Middle frontal gyrus (tissue), 1 donor: ENCODE data around the gene PTPRM.

Experiments
- DNase-seq: peaks from one replicate; pipeline ENCODE4 v3.0.0-alpha.2; 2015; ENCODE audit warnings: low spot score; ENCODE audit errors: extremely low spot score

The PTPRM gene

DNA sequence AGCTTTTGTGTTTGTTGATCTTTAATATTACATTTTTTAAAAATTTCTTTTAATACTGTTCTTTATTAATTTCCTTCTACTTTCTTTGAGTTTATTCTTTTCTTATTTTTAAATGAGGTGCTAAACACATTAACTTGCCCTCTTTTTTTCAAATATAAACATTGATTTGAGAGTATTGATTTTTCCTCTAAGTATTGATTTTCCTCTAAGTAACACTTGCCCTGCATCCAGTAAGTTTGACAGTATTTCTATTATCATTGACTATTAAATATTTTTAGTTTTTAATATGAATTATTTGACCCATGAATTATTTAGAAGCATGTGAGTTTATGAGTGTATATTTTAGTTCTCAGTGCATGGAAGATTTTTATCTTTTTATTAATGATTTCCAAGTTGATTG, 705.1 kb downstream of the PTPRM start:
- DNase-seq: no peak

DNA sequence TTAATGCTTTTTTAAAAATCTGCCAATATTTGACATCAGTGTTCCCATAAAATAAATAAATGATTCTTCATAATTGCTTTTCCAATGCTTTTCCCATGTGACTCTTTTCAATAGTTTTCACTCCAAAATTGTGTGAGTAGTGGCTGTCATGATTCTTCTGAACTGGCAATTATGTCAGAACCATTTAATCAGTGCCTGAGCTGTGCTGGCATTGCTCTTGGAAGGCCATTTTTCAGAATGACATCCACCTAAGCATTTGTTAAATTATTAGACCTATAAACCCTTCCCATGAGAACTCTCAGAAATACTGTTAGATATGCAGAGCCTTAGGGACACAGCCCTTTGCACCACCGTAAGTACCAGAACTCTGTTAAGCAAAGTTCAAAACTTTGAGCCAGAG, 707.3 kb downstream of the PTPRM start:
- no peak for DNase-seq

DNA sequence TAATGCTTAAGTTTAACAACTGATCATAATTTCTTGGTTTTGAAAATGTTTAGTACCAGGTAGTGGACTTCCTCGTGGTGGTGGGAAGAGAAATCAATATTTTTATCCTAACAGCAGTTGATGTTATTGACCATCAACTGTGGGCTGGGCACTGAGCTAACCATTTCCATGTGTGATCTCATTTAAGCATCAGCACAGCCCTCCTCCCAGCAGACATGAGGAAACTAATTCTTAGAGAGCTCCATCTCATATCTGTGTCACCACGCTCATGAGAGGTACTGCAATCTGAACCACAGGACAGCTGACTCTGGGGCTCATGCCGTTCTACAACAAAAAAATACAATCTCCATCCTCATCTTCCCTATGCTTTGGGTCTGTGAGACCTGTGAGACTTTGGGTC, 709.3 kb downstream of the PTPRM start:
- DNase-seq: no peak

DNA sequence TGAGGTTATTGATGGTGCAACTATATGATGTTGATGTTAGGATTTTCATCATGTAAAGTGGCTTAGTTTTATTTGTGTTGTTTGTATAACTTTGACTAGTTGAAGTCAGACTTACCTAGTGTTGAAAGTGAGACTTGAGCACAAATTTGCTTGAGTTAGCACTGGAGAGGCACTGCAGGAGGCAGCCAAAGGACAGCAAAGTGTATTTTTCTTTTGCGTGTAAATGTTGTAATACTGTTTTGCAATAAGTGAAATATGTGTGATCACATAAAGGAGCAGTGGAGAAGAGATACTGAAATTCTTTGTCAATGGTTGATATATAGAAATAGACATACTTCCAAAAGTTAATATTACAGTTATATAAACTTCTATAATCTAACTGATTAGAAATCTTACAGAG, 710.2 kb downstream of the PTPRM start:
- no peak for DNase-seq

DNA sequence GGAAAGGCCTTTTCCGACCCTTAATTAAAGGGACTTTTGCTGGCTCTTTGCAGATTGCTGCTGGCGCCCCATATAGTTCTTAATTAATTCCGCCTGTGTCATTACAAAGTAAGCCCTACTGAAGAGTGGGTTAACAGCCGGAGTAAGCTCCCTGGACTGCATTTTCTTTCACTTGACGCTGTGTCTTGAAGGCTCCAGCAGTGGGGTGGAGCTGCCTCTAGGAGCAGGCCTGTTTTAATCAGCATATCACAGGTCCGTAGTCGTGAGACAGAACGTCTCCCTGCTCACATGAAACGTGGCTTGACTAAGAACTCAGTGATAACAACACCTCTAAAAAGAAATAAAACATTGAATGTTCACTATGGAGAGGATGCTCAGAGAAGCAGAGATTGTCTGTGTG, 712.2 kb downstream of the PTPRM start:
- no peak for DNase-seq

DNA sequence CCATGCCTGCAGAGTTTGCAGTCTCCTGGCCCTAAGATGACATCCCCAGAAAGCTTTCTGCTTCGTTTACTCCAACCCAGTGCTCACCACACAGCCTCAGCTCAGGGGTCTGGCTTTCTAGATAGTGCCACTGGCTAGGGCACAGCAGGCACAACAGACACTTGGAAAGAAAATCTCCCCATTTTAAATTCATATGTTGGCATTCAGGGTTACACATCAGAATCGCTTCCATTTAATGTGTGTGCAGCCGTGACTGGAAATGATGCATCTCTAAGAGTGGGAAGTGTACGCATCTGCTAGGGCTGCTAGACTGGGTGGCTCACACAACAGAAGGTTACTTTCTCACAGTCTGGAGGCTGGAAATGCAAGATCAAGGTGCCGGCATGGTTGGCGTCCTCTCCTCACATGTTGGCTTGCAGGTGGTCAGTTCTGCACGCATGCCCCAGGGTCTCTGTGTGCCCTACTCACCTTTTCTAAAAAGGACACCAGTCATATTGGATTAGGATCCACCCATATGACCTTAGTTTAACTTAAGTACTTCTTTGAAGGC, 712.7 kb downstream of the PTPRM start:
- no peak for DNase-seq

DNA sequence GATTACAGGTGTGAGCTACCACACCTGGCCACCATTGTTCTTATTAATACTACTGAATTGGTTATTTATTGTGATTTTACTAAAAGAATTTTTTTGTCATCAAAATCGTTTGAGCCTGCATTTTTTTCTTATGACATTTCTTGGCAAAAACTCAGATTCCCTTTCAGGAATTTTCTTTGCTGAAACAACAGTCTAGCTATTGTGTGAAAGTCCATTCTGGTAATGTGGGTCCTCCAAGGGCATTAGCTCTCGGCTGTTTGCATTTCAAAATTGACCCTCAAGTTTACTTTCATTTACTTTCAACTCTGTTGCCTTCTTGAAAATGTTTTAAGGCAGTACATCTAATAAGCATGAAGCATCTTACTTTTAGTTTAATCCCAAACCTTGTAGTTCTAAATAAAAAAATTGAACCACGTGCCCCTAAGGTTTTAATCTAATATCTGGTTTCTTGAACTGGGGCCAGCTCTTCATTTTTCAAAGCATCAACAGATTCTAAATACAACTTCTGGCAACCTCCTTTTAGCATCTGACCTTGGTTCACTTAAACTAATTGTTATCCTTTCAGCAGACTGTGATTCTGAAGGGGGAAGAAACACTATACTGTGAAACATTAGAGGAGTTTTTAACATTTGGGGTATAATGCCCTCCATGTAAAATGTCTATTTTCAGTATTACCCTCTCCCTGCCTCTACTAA, 716.9 kb downstream of the PTPRM start:
- no peak for DNase-seq

DNA sequence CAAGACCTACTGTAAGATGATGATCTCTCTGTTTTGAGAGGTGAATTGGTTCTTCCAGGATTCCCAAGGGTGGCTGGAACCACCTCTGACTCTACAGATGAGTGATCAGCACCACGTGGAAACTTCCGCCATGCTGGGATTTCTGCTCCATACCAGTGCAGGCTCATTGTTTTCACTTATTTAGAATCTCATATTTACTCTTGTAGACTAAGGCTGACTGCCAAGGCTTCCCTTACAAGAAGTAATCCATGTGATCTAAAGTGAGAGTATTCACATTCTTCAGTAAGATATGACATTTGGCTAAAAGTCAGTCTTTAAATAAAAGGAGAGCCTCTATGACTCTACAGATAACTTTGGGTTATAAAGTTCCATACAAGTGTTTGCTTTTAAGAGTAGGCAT, 719.2 kb downstream of the PTPRM start:
- DNase-seq: no peak

DNA sequence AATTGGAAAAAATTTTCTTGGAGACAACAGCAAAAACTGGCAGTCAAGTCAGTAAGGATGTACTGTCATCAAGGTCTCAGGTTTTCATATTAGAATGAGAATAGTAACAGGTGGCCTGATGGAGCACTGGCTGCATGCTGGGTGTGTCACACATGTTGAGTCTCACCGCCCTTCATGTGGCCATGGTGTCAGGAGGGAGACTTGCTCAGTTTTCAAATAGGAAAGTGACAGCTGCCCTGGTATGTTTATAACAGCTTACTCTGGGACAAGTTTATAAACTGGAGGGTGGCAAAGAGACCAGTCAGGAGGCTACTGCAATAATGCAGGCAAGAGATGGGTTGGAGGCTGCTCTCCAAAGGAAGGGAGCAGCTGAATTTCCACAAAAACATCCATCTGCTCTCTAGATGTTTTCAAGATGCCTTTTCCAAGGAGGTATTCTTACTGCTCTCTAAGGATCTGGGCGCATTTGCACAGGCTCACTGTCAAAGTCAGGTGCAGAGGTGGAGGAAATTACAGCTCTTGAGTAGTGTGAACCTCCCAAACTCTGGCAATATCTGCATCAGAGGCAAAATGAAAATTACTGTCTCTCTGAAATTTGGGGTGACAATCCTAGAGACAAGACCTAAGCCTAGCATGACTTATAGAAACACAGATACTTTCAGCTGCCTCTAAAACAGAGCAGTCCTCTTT, 720.2 kb downstream of the PTPRM start:
- no peak for DNase-seq

DNA sequence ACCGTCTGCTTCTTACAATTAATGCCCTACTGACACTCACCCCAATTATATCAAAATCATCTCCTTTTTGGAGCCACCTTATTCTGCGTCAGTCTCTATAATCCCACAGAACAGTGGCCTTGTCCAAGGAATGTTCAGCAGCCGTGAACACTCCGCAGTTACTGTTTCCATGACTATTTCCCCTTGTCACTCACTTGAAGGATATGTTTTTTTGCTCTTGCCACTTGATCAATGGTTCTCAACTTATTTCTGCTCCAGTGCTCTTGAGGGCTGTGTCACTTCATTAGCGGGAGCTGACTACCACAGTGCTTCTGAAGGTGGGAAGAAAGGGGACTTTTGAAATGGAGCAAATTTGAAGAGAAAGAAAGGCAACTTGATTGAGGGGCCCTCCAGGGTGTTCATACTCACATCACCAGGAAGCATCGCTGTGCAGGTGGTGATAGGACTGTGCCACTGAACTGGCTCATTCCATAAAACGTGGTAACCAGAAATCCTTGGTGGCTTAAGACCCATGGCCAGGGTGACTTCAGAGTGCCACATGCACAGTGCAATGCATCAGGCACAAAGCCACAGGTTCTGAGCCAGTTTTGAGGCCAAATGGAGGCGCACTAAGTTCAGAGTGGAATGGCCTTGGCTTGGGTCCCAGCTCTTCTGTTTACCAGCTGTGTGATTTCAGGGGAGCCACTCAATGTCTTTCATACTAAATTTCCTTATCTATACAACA, 721.5 kb downstream of the PTPRM start:
- no peak for DNase-seq

DNA sequence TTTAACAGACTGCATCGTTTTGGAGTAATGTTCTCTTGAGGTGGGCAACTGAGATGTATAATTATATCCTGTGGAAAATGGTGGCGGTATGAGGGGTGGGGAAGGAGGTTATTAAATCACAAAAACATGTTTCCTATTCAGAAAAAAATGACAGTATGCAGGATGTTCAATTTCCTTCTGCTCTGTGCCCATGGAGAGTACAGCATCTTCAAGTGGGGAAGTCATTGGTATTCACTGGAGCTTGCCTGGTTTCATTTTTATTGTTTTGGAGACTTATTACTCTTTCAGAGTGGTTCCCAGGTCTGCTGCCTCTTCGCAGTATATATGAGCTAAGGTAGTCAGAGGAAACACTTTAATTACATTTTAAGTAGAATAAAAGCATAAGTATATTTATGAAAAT, 723.3 kb downstream of the PTPRM start:
- no peak for DNase-seq

DNA sequence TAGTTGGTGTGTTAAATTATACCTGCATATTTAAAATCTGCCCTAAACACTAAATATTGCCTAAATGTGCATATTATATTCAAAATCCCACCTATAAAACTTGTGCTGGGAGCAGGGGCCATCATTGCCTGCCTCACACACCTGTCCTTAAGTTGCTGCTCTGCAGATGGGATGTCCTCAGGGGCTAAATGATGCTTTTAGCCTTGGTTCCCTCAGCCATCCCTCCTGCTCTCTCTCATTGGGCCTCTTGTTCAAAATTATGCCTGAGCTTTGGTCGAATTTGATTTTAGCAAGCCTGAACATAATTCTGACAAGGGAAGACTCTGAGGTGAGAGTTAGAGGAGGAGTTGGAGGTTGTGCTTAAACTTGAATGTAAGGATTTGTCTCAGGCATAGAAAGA, 723.8 kb downstream of the PTPRM start:
- DNase-seq: no peak

DNA sequence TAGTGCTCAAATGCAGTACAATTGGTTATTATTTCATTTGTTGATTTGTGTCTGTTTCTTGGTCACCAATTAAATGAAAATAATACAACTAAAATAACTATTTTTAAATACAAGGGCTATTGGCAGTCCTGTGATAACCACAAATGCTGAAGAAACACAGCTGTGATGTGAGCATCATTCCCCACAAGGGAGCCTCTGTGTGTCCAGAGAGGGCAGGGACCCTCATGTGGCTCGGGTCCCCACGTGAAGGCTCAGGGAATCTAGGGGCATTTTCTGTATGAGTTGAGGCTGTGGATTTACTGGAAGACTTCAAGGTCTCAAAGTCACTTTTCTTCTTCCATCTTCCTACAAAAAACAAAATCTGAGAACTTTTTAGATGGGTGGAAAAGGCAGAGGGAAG, 726.1 kb downstream of the PTPRM start:
- DNase-seq: no peak

DNA sequence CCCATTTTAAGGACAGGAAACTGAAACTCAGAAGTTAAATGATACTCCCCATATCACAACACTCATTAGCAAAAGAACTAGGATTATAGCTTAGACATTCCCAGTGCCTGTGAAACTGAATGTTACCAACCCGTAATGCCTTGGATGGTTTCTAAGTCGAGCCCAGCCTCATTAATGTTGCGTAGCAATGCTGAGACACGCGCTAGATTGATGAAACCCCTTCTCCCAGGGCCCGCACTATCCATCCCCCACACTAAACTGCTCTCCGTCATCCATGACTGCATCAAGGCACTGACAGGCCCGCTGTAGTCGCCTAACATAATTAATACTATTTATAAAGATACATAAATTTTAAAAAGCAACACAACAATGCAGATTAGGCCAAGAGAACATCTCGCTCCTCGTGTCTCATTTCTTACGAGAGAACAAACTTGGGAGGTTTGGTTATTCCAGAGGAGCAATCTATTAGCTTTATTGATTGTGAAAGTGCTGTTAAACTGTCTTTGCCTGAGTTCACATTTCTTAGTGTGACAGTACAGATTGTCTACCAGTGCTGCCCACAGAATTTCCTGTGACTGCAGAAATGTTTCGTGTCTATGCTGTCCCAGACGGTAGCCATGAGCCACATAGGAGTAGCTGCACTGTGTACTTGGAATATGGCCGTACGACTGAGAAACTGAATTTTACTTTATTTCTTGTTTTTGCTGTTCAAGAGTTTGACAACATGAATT, 729.9 kb downstream of the PTPRM start:
- no peak for DNase-seq

DNA sequence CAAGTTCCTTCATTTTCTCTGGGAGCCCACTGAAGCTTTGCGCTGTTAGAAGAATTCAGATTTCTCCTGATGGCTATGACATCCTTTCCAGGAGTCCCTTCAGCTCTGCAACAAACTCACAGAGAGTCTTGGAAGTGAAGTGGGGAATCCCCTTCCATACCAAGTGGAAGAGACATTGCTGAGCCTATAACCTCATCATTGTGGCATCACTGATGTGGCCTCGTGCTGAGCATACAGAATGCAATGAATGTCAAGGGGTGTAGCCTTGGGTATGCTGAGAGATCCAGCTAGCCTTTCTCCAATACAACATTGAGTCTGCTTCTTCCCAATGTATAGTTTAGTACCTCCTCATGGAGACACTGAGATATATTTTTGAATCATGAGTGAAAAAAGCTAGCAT, 731.1 kb downstream of the PTPRM start:
- no peak for DNase-seq

DNA sequence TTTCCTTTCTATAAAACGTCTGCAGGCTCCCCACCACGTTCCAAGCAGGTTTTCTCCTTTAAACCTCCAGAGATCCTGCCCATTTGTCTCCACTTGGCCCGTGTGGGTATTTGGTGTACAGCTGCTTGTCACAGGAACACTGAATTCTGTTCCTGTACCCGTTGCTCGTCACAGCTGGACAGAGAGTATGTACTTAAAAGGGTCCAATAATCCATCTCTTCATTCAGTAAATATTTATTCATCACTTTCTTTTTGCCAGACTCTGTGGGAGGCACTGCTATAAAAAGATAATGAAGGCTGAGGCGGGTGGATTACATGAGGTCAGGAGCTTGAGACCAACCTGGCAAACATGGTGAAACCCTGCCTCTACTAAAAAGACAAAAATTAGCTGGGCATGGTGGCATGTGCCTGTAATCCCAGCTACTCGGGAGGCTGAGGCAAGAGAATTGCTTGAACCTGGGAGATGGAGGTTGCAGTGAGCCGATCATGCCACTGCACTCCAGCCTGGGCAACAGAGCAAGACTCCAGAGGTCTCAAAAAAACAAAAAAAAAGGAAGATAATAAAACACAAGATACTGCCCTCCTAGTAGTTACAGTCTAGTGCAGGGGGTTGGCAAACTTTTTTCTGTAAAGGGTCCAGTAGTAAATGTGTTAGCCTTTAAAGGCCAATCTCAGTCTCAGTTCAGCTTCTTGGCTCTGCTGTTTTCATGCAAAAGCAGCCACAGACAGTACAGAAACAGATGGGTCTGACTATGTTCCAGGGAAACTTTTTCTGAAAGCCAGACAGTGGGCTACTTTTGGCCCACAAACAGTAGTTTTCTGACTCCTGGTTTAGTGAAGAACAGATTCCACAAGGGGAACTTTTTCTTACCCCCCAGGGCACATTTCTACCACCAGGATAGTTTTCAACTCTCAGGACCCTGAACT, 732.2 kb downstream of the PTPRM start:
- DNase-seq: no peak

DNA sequence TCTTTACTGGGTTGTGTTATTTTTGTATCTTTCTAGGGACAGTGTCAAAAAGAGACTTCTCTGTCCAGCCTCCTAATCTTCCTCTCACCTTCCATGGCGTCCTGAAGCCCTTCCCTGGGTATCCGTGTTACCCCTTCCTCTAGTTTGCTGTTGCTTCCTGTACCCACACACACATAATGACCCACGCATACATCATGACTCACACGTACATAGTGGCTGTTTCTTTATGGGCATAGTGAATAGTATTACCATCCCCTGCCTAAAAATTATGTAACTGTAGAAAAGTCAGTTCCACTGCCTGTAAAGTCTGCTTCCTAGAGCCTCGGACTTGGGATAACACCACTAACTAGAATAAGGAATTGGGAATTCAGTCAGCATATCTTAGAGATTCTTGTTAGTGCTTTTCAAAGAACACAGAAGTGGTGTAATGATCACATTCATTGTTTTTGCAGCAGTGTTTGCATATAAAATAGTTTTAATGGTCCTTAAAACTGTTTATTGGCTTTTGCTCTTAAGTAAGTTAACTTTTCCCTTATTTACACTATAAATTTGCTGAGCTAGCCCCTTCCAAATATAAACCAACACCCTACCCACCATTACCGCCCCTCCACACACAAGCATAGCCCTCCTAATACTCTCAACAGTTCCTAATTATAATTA, 733.8 kb downstream of the PTPRM start:
- no peak for DNase-seq

DNA sequence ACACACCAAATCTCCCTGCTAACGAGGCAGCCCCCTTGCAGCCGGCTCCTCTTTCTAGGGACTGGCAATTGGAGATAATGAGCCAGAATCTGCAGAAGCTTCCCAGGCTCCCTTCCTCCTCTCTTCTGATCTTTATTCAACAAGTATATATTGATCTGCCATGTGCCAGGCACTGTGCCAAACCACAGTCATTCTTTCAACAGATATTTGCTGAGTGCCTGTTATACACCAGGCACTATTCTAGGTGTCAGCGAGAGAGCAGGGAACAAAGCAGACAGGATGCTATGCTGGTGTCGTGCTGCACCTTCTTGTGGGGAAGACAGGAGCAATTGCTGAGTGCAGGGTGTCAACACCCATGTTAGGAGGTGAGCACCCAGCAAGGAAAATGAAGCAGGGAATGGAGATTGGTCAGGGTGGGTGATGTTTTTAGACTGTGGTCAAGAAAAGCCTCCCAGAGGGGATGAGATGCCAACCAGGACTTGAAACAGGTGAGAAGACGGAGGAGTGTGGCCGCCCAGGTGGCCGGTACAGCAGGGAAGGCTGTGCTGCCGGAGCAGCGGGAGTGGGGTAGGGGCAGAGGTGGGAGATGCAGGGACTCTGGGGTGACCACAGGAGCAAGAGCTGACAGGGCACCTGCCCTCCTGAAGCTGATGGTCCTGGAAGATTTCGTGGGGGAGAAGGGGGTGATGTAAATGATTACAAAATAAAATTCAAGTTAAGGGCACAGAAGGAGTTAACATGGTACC, 734.5 kb downstream of the PTPRM start:
- DNase-seq: no peak

DNA sequence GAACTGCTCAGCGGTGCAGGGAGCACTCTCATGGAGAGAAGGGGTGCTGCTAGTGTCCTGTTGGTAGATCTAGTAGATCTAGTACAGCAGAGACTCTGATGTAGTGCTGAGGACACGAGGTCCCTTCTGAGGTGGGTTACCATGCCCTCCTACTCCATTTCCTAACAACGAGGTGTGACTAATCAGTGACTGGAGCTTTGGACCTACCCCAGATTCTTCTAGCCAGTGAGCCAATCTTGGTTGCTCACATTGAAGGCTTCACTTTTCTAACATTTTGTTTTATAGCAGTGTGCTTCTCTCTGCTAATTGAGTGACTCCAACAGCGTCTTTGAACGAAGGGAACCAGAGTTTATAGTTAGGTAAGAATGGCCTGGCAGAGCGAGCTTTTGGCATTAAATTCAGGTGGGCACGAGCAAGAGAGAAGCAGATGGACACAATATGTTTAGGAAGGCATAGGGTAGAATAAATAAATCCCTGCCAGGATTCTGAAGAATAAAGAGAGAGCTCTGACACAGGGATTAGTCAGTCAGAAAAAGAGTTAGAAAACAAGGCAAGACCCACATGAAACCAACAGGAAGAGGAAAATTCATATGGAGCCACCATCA, 736.1 kb downstream of the PTPRM start:
- no peak for DNase-seq
